Measurements from ENCODE around the gene CMTM7. TPM values are rescaled to one million over a fixed set of nuclear protein-coding genes. Genes with fewer than 3 reads are reported as not detected.
"Not testable (repeated sequence)": the region's sequence is repeated elsewhere in the genome, so short reads cannot be mapped to it uniquely, and the experiment has no call there.

Gene CMTM7
- polyA plus RNA-seq, 1 donor, result 18.4 TPM

DNA sequence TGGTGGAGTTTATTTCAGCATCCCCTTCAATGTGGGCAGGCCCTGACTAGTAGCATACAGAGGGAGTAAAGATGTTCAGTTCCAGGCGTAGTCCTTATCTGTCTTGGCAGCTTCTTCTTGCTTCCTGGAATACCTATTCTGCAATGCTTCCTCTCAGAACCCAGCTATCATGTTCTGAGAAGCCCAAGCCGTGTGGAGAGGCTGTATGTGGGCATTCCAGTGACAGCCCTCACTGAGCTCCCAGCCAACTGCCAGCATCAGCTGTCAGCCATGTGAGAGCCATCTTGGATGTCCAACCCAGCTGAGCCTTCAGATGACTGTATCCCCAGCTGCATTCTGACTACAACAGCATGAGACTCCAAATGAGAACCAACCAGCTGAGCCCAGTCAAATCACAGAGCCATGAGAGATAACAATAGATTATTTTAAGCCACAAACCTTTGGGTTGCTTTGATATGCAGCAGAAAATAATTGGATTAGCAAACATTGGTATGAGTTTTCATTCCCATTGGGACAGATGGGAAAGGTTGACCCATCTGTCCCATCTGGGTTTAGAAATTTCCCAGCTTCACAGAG is 8.4 kb upstream of the CMTM7 start:
- no peak for DNase-seq

DNA sequence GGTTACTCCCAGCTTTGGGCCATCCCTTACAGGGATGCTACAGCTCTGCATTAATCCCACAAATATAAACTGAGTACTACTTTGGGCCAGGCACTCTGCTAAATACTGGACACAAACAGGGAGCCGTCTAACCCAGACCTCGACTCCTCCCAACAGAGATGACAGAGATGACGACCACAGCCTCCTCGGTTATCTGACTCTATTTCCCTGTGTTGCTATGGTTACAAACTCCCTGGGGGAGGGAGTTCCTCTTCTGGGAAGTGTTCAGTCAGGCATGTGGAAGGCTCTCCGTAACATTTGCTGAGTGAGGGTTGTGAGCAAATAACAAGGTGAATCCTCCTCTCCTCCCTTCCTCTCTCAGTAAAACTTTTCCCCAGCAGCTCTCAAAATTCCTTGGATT is 6.7 kb upstream of the CMTM7 start:
- peak; percentile 49 for DNase-seq

DNA sequence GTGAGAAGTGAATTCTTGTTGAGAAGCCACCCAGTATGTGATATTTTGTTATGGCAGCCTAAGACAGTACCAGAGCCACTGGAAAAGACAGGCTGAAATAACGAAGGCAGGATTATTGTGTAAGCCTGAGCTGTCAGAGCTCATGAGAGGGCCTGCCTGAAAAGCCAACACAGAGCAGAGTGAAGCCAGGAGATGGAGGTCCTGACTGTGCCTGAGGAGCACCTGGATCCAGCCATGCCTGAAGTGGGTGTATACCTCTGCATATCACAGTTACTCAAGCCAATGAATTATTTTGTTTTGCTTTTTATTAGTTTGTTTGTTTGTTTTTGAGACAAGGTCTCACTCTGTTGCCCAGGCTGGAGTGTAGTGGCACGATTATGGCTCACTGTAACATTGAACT is 4.1 kb upstream of the CMTM7 start:
- DNase-seq, result no peak

DNA sequence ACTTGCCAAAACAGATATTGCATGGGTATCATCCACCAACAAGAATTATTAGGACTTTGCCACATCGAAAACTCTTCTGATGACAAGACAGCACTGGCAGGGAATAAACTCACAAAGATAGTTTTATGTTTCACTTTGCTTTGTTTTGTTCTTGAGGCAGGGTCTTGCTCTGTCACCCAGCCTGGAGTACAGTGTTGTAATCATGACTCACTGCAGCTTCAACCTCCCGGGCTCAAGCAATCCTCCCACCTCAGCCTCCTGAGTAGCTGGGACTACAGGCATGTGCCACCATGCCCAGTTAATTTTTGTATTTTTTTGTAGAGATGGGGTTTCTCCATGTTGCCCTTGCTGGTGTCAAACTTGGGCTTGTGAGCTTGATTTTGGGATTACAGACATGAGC is 2.1 kb upstream of the CMTM7 start:
- not testable (repeated sequence) for DNase-seq

DNA sequence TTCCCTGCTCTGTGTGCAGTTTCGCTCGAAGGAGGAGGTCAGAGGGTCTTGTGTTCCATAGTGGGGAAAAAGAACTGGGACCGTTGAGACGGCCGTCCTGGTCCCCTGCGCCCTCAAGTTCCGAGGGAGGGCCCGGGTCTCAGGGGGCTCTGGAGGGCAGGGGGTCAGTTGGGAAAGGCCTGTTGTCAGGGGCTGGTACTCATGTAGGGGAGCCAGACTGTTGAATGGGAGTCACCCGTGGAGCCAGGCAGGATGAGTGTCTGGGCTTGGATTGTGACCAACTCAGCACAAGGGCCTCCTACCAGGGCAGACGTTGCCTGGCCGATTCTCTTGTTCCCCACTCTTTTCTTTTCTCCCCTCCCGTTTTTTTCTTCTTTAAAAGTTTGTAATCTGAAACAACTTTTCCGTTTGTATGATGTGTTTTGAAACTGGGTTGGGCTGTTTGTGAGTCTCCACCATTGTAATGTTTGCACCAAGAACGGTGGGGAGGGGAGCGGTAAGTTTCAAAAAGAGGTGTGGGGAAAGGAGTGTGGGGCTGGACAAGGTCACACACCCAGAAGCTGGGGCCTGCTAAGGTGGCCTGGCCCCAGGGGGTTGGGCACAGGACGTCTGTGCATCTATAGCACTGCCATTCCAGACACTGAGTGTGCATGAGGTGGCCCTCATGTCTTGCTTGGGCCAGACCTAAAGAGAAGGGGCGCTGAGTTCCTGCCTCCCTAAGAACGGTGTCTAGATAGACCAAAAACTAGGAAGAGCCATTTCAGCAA is 1.1 kb downstream of the CMTM7 start:
- DNase-seq, result peak; percentile 48

DNA sequence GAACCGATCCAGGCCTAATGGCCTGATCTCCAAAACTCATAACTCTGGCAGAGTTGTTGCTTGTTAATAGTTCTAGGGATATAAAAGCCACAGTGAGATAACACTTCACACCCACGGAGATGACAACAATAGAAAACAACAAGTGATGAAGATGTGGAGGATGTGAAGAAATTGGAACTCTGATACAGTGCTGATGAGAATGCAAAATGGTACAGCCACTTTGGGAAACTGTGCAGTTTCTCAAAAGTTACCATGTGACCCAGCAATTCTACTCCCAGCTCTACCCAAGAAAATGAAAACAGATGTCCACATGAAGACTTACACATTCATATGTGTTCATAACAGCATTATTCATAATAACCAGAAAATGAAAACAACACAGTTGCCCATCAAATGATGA is 3.8 kb downstream of the CMTM7 start:
- no peak for DNase-seq

DNA sequence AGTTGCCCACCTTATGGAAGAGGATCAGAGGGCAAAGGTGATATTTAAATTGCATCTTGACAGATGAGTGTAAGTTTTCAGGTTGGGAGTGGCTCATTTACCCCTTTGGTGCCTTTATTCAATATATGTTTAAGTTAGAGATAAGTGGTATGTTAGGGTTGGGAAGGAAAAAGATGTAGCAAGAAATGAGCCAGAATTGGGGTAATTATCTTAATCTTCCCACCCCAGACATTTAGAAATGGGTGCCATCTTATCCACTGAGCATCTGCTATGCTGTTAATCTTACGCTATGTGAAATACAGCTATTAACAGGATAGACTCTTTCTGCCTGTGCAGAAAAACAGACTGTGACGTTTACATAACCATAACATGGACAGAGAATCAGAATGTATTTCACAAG is 6.3 kb downstream of the CMTM7 start:
- no peak for DNase-seq

DNA sequence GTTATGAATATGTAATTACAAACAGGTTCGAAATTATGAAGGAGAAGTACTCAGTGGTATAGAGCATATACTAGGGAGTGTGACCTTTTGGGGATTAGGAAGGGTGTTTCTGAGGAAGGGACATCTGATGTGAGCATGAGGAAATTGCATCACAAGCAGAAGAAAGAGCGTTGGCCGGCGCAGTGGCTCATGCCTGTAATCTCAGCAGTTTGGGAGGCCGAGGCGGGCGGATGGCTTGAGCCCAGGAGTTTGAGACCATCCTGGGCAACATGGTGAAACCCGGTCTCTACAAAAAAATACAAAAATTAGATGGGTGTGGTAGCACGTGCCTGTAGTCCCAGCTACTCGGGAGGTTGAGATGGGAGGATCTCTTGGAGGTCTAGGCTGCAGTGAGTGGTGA is 6.9 kb downstream of the CMTM7 start:
- no peak for DNase-seq

DNA sequence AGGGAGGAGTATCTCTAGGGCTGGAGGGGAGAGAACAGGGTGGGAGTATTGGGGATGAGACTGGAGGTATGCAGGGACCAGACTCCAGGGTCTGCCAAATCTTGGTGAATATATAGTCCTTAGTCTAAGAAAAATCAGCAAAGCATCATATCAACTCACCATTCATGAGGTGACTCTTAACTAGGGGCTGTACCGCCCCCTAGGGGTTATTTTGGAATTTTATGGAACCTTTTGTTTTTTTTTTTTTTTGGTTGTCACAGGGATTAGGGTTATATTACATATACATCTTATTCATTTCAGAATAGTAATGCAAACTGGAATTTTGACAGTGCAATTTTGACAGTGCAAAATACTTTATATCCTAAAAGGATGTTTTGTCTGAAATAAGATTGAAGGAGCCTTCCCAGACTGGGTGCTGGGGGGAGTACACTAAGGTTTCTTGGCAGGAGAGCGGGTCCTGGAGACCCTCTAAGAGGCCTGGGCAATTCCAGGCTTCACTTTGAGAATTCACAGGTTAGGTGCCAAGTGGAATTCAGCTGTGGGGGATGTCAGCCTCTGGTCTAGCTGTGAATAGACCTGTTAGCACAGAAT is 7.5 kb downstream of the CMTM7 start:
- no peak for DNase-seq

DNA sequence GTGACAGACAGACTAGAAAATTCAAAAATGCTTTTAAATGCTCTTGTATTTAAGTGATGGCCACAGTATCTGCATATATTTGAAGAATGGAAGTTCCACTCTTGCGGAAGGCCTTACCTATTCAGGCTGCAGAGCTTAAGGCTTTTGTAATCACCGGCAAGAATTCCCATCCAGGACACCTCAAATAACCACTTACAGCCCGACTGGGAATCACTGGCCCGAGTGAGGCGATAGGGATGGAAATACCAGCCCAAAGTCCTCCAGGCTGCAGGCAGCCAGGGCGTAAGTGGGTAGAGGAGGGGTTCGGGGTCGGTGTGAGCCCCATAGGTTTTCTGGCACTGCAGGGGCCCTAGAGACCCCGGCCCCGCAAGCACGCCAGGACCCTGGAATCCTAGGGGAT is 9.5 kb downstream of the CMTM7 start:
- DNase-seq, result no peak

DNA sequence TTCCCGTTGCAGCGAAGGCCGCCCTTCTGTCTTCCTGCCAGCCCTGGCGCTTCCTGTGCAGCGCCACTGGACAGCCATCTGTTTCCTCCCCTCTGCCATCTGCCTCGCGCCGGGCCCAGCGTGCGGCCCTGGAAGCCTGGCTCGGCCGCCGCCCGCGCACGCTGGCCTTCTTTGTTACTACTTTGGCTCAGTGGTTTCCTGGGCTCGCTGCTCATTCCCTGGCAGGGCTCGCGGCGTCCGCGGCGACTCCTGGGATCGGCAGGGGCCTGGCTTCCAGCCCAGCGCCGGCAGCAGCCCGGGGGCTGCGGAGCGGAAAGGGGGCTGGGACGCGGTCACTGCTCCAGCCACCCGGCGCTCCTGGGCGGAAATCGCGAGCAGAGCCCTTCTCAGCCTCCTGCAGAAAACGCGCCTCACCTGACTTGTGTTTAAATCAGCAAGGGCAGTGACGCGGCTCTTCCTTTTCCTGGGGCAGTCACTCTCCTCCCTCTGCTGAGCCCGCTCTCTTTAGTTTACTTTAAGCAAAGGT is 10.0 kb downstream of the CMTM7 start:
- DNase-seq, result peak; percentile 74

DNA sequence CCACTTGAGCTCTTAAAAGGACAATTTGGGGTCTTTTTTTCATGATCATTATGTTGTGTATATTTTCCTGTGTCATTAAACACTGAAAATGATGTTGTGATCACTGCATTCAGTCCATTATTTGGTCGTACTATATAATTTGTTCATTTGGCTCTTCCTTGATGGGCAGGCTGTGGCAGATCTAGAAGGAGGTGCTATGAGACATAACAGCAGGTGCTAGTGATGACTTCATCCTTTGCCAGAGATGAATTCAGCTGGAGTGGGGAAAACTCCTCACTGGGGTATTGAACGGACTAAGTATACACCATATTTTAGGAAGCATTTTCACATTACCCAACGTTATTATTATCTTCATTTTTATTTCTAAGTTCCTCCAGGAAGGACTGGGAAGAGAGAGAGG is 12.0 kb downstream of the CMTM7 start:
- DNase-seq, result no peak

DNA sequence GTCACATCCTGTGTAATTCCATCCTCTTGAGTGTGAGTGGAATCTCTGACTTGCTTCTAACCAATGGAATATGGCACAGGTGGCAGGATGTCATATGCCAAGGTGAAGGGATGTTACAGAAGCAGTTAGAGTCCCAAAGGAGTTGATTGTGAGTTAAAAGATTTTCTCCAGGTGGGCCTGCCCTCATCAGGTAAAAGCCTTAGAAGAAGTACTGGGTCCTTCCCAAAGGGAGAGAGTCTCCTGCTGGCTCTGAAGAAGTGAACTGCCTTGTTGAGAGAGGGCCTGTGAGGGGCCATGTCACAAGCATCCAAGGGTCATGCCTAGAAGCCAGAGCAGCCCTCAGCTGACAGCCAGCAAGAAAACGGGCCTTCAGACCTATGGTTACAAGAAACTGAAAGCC is 13.1 kb downstream of the CMTM7 start:
- DNase-seq, result no peak

DNA sequence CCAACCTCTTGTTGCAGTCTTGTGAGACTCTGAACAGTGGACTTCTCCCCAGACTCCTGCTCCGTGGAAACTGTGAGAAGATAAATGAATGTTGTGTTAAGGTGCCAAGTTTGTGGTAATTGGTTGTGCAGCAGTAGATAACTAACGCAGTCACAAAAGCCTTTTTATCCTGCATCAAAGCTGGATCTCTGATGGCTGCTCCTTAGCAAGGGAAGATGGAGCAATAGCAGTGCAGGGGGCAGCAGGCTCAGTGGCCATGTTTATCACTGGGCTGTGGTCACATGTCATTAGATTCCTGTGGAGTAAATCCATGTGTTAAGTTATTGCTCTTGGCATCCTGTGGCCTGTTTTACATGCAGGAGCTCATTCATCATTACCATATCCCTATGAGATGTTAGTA is 13.5 kb downstream of the CMTM7 start:
- no peak for DNase-seq

DNA sequence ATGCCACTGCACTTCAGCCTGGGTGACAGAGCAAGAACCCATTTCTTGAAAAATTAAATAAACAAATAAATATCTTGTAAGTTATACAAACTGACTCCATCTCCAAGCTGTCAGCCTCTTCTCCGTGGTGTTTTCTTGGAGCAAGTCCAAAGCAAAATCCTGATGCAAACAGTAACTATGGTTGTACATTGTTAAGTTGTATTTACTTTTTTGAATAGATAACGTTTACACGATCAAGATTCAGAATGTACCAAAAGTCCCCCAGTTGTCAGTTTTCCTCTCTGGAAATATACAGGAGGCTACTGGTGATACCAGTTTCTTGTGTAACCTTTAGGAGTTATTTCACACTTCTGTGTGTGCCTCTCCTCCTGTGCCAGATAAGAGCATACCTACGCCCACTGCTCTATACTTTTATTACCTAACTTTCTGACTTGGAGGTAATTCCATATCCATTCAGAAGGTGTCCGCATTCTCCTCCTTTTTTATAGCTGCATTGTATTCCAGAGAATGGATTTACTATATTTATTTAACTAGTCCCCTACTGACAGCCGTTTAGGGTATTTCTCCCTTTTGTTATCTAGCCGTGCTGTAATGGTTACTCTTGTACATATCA is 14.2 kb downstream of the CMTM7 start:
- no peak for DNase-seq

DNA sequence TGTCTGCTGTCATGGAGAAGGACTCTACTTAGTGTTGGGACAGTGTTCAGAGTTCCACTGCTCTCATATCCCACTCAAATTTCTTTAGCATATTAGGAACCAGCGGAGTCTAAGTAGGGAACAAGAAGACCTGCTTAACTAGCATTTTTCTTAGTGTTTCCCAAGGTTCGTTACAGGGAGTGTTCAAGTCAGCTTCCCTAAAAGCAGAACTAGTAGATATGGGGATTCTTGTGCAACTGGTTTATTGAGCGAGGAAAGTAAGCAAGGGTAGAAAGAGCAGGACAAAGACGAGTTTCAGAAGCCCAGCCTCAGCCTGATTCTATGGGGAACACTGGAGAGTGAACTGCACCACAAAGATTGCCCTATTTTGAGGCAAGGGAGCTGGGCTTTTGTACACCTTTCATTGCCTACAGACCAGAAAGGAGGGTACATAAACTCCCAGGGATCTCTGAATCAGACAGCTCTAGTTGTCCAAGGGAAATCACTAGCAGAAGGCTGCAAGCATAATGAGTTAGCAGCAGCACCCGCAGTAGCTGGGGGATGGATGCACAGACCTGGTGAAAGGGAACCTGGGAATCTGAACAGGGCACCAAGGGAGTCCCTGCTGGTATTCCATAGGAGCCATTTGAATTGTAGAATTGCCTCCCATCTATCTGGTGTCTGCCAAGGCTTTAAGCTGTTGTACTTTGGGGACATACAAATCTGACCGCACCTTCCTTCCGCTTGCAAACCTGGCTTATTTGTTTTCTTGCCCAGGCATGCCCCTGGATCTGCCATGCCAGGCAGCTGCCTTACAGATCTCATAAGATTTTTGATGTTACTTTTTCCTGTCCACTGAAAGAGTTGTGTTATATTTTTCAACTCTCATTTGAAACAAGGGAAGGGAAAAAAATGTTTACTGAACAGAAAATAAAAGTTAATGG is 15.1 kb downstream of the CMTM7 start:
- DNase-seq, result no peak

DNA sequence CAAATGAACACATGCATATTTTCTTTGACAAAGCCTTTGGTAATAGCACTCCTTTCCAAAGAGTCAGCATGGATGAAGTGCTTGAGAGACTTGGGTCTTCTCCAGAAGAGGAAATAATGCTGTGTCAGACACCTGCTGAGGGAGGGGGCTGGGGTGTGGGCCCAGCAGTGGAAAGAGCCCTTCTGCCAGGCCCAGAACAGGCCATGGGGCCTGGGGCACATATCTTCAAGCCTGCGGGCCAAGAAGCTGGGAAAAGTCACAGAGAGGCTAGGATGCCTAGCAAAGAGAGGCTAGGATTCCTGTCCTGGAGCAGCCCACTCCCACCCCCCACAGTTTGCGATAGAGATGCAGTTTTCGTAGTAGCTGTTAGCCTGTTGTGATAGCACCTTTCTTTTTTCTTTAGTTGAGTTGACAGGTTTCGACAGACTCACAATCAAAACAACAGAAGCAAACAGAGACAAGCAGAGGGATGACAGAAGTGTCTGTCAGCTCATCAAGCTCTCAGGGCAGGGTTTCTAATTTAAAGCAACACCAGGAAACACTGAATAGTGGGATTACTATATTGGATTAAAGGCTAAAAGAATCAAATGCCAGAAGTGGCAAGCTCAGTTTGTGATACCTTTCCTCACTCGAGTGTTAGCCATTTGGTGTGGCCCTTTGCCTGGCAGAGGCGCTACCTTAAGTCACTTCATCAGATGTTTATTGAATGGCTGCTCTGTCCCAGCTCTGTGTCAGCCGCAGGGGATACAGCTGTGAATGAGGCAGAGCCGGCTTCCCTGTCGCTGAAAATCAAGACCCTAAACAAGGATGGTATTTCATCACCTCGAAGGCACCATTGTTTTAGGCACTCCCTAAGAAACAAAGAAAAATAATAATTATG is 19.0 kb downstream of the CMTM7 start:
- no peak for DNase-seq

DNA sequence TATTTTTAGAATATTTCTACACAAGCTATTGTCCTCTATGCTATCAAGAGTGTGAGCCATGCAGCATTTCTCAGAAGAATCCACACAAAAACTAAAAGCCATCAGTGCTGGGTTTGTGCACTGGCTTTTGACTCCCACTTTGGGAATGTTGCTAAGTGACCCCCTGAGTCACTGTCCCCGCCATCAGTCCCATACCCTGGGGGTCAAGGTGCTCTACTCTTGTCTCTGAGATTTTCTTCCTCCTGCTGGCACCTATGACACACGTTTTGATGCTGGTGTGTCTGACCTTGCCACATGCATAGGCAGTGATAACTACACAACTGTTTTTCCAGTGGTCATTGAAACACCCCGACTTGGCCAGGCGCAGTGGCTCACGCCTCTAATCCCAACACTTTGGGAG is 19.8 kb downstream of the CMTM7 start:
- DNase-seq, result no peak

DNA sequence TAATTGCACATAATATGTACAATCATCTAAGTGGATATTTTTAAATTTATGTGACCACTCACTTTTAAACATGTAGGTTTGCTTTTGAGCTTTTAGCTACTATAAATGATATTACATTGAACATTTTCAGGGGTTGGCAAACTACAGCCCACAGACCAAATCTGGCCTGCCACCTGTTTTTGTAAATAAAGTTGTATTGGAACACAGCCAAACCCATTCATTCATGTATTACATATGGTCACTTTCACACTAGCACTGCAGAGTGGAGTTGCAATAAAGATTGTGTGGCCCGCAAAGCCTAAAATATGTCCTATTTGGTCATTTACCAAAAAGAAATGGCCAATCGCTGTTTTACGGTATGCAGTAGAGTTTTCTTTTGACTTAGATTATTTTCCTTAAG is 21.2 kb downstream of the CMTM7 start:
- no peak for DNase-seq

DNA sequence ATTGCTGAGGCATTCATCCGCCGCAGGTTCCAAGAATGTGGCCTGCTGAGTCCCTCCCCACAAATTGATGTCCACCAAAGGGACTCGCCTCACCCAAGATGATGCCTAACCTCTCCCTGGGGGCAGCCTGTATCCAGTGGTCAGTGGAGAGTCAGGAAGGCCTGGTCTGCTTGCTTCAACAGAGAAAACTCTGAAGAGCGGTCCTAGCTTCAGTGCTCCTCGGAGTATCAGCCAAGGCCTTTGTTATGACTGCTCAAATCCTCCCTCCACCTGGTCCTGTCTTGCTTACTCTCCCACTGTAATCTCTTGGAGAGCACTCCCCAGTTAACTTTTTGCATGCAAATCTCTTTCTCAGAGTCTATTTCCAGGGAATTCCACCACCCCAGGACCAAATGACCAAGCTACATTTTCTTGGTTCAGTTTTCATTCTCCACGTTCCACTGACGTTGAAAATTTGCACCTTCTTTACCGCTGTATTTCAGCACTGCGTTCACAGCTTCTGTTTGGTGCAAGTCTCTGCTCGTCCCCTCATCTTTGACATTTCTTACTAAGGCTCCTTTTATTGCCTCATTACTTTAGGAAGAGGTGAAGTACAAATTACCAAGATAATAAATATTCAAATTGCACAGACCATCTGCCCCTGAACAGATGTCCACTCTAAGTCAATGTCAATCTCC is 22.3 kb downstream of the CMTM7 start:
- no peak for DNase-seq

All from hindlimb muscle (tissue), 1 donor.